SW480 (cell line): ENCODE measurements around the gene IFITM5.
"Not testable (repeated sequence)": the region's sequence is repeated elsewhere in the genome, so short reads cannot be mapped to it uniquely, and the experiment has no call there.

Experiments used
- DNase-seq: peaks from one replicate; pipeline ENCODE4 v3.0.0-alpha.2; 2016; ENCODE audit warnings: low spot score

IFITM5 gene

DNA sequence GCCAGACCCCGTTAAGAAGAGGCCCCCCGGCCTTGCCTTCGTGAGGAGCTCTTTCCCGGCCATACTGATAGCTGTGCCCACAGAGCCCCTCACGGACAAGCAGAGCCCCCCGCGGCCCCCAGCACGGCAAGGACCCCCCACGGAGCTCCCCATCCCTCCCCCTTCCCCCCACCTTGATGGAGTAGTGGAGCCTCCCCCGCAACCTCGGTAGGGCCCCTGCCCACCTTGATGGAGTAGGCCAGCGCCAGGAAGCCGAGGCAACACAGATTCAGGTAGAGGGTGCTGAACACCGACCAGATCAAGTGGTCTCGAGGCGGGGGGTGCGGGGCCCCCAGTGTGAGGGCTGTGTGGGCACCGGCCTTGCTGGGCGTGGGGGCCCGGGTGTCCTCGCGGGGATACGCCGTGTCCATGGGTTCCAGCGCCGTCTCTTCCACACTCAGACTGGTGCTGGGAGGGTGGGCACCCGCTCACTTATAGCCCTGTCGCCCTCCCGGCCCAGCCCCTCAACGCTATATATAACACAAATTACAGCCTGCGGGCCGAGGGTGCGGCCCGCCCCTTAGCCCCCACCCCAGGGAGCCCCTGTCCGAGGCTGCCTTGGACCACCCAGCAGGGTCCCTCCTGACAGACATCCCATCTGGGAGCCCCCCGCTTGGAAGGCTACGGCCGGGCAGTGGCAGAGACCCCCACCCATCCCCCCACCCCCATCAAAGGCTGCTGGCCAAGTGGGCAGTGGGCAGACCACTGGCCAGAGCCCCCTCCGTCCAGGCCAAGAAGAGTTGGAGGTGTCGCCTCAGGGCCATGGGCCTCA lies at the start of gene IFITM5:
Gene IFITM5 (minus strand): TSS at position 446 of the 811 bp plus-strand sequence. CDS start 36 bp downstream, at position 410.
- no peak for DNase-seq

- no peak for DNase-seq
Measured at GRCh38 chr11:346529-346928, 47.2 kb upstream of the IFITM5 start.

DNA sequence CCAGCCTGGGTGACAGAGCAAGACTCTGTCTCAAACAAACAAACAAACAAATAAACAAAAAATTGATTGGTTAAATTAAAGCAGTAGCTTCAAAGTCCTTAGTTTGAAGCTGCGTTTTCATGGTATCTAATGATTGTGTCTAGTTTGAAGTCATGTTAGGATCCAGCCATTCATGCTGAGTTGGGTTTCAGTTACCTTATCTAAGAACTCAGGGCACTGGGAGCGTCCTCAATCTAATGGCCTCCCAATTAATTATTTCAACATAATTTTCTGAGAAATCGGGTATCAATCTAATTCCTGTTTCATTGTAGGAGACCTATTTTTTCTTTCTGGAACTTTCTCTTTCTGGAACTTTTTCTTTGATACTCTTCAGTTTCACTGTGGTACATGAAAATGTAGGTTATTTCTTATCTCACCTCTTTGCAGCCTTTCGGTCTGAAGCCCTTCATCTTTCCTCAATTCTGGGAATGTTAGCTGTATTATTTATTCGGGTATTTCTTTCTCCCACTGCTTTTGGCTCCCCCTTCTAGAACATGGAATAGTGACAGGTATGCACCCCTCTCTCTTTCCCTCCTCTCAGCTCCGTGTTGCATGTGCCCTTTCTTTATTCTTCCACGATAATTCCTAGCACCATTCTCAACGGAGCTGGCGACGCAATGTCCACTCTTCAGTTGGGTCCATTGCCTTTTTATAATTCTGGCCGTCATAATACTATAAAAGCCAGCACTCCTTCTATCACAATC lies 45.7 kb upstream of the IFITM5 start:
- no peak for DNase-seq

DNA sequence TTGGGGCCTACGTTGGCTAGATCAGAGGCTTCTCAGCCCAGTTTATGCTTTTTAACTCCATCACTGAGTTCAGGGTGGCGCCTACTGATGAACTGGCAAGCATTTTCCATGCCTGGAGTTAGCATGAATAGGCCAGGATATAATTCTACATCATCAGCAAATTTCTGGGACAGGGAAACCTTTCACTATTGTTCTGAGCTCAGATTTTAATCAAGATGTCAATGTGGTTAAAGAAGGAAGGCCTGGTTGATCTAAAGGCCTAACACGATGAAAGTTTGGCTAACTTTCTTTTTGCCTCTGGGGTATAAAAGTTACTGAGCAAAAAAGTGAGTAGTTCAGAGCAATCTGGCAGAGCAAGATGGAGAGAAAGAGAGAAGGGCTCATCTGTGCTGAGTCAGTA lies 43.0 kb upstream of the IFITM5 start:
- DNase-seq = no peak

DNA sequence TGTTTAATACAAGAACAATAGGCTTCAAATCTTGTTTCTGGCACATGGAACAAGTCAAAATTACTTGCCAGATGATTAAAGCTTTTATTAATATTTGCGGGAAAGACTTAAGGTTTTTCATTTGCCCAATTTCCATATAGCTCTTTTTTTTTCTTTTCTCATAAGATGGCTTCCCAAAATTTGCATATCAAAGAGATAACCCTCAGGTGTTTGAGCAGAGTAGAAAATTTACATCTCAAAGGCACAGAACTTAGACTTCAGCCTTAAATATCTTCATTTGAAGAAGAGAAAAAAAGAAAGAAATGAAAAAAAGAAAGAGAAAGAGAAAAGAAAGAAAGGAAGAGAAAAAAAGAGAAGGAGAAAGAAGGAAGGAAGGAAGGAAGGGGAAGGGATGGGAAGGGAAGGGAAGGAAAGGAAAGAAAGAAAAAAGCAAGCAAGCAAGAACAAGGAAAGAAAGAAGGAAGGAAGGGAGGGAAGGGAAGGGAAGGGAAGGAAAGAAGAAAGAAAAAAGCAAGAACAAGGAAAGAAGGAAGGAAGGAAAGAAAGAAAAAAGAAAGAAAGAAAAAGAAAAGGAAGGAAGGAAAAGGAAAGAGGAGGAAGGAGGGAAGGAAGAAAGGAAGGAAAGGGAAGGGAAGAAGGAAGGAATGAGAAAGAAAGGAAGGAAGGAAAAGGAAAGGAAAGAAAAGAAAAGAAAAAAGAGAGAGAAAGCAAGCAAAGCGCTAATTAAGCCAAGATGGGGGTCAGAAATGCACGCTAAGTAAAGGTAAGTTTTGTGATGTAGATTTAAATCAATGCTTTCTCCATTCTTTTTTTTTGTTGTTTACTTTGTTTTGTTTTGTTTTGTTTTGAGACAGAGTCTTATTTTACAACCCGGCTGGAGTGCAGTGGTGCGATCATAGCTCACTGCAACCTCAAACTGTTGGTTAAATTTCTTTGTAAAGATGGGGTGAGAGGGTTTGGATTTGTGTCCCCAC lies 41.5 kb upstream of the IFITM5 start:
- no peak for DNase-seq

GRCh38 chr11:339963-340362 lies 40.6 kb upstream of the IFITM5 start:
- no peak for DNase-seq

DNA sequence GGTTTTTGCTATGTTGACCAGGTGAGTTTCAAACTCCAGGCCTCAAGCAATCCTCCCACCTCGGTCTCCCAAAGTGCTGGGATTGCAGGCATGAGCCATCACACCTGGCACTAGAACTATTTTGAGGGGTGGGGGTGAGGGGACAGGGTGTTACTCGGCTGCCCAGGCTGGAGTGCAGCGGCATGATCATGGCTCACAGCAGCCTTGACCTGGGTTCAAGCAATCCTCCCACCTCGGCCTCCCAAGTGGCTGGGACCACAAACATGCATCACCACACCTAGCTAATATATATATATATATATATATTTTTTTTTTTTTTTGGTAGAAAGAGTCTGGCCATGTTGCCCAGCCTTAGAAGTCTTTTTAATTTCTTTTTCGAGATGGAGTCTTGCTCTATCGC lies 38.4 kb upstream of the IFITM5 start:
- no peak for DNase-seq

GRCh38 chr11:336659-337198 lies 37.4 kb upstream of the IFITM5 start:
- no peak for DNase-seq

DNA sequence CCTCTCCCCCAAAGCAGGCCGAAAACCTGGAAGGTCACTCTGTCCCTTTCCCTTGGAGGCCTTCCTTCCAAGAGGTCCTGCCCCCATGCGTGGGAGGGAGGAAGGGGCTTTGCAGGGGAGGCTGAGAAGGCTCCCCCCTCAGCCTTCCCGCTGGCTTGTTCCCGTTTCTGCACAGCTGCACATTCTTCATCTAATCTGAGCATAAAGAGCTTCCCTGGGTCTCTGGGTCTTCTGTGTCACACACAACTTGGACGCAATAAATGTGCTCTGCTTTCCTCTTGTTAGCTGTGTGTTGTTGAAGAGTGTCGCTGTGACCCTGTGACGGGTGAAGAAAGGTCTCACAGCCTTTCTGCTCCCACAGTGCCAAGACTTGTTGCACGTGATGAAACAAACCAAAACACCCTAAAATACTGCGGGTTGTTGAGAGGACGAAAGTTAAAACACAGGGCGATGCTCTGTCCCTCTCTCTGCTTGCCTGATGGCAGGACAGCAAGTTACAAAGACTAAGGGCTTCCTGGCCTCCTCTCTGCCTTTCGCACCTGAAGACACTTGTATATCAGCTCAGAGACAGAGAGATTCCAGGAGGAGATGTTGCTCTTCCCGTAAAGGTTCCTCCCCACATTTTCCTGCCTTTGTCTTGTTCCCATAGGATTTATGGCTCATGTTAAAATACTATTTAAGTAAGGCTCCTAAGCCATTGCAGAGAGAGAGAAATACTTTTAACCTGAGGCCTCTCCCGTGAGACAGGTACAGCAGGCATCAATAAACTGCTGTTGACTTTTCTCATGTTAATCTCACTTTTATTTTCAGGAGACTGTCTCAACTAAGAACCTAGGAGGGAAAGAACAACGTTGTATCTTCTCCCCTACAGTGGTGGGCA lies 36.7 kb upstream of the IFITM5 start:
- no peak for DNase-seq

DNA sequence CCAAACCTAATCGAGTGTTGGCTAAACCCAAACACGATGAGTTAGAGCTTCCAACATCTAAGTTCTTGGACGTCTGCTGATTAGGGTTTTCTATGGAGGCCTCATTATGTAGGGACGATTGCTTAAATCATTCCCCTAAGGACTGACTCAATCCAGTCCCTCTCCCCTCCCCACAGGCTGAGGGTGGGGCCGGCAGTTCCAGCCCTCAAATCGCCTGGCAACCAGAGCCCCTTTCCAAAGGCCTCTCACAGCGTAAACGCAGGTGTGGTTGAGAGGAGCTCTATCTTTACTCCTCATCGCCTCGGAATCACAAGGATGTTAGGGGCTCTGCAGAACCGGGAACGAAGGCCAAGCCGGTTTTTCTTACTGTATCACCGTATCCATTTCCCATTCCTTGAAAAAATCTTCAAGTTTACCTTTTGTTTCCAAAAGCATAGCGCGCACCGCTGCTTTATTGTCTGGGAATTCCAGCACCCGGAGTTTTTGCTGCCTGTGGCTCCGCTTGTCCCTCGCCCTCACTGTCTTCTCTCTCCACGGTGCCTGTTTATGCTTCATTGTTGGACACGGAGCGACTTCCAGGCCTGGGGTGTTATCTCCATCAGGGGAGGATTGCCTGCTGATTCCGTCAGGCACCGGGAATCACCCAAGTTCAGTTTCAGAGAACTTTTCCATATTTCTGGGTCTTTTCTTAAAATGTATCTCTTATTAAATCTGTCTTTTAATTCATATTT lies 35.1 kb upstream of the IFITM5 start:
- DNase-seq = no peak

GRCh38 chr11:333616-334263 lies 34.4 kb upstream of the IFITM5 start:
- not testable (repeated sequence) for DNase-seq

GRCh38 chr11:332651-333480 lies 33.5 kb upstream of the IFITM5 start:
- no peak for DNase-seq

DNA sequence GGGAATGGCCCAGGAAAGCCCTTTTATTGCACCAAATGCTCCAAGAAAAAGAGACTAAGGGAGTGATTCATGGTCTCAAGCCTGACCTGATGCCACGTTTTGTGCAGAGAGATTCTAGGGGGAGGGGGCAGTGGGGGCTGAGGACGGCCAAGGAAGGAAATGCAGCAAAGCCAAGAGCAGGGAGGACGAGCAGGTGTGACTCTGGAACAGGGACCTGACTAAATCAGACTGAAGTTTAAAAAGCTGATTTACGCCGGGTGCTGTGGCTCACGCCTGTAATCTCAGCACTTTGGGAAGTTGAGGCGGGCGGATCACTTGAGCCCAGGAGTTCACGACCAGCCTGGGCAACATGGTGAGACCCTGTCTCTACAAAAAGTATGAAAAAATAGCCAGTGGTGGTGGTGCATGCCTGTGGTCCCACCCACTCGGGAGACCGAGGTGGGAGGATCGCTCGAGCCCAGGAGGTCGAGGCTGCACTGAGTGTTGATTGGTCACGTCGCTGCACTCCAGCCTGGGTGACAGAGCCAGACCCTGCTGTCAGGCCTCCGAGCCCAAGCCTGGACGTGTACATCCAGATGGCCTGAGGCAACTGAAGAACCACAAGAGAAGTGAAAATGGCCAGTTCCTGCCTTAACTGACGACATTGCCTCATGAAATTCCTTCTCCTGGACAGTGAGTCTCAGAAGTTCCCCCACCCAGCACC lies 32.2 kb upstream of the IFITM5 start:
- DNase-seq = no peak

DNA sequence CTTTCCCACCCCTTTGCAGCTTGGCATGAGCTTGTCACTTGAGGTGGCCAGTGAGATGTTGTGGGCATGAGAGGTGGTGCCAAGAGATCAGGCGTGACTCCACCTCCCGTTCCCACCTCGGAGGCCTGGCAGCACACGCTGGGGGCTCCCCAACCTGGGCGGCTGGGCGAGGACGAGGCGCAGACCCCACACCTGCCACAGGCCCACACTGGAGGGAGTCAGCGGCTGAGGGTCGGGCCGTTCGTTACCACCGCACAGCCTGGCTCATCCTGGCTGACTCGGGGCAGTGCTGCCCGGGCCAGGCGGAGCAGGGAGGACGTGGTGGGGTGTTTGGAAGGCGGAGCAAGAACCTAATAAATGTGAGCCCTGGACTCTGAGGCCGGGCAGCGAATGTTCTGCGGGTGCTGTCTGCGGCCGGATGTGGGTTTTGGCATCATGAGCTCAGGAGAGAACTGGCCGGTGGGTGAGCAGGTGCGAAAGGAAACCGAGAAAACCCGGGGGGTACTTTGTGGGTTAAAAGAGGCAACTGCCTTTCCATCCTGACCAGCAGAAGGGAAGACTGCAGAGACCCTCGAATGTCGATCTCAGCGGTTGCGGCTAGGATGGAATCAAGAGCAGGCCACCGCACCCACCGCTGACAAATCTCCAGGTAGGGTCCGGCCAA lies 31.5 kb upstream of the IFITM5 start:
- no peak for DNase-seq

DNA sequence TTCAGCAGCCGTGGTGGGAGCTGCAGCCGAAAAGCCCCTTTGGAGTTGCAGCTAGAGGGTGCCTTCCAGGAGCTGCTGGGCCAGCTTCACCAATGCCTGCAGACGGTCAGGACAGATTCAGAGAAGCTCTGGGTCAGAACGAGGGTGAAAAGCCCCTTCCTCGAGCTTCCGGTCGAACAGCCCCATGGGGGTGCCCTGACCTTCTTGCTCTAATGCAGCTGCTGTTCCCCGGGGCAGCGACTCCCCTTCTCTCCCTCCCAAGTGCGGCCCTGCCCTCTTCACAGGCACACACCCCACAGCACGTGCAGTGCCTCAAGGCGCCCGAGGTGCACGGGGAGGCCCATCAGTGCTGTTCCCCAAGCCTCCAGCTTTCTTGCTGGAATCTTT lies 31.0 kb upstream of the IFITM5 start:
- no peak for DNase-seq

DNA sequence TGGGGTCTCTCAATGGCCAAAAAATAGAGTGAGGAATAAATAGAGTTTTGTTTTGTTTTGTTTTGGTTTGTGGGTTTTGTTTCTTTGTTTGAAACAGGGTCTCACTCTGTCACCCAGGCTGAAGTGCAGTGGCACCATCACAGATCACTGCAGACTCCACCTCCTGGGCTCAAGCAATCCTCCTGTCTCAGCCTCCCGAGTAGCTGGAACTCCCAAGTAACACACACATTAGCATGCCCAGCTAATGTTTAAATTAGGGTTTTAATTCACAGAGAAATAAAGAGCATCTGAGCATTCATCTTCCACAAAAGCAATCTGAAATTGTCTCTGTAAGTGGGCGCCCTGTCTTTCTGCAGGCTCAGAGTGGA lies 30.5 kb upstream of the IFITM5 start:
- DNase-seq = no peak

DNA sequence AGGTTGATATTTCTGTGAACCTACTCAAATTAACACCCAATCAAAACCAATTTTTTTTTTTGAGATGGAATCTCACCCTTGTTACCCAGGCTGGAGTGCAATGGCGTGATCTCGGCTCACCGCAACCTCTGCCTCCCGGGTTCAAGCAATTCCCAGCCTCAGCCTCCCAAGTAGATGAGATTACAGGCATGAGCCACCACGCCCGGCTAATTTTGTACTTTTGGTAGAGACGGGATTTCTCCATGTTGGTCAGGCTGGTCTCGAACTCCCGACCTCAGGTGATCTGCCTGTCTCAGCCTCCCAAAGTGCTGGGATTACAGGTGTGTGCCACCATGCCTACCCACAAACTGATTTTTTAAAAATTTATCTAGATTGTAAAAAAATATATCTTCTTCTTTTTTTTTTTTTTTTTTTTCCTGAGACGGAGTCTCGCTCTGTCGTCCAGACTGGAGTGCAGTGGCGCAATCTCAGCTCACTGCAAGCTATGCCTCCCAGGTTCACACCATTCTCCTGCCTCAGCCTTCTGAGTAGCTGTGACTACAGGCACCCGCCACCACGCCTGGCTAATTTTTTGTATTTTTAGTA lies 29.3 kb upstream of the IFITM5 start:
- not testable (repeated sequence) for DNase-seq
